ENCODE results near the gene SSC4D.
A peak's percentile ranks its signal among the peaks of the same experiment; 100 is the strongest.
"Not testable (repeated sequence)": the region's sequence is repeated elsewhere in the genome, so short reads cannot be mapped to it uniquely, and the experiment has no call there.

Gene SSC4D

GRCh38 chr7:76417654-76418310 lies 8.3 kb upstream of the SSC4D start:
- not testable (repeated sequence) for DNase-seq

- DNase-seq: no peak
These were observed 2.8 kb upstream of the SSC4D start for GRCh38 chr7:76412249-76412648.

GRCh38 chr7:76411626-76412025 lies 2.1 kb upstream of the SSC4D start:
- no peak for DNase-seq

- DNase-seq: no peak
These were observed 1.4 kb downstream of the SSC4D start for GRCh38 chr7:76408121-76408560.

GRCh38 chr7:76407718-76408117 lies 1.8 kb downstream of the SSC4D start:
- DNase-seq: no peak

GRCh38 chr7:76405738-76406137 lies 3.8 kb downstream of the SSC4D start:
- no peak for DNase-seq

- no peak for DNase-seq
These were observed 5.6 kb downstream of the SSC4D start for GRCh38 chr7:76403780-76404494.

- DNase-seq: not testable (repeated sequence)
These were observed 6.4 kb downstream of the SSC4D start for GRCh38 chr7:76403097-76403496.

GRCh38 chr7:76400248-76400647 lies 9.2 kb downstream of the SSC4D start:
- DNase-seq: no peak

- peak; percentile 79 for DNase-seq
These were observed 11.9 kb downstream of the SSC4D start for GRCh38 chr7:76397409-76398183.

GRCh38 chr7:76396864-76397263 lies 12.6 kb downstream of the SSC4D start:
- DNase-seq: no peak

GRCh38 chr7:76395965-76396726 lies 13.4 kb downstream of the SSC4D start:
- DNase-seq: no peak

GRCh38 chr7:76395605-76395964 lies 13.9 kb downstream of the SSC4D start:
- DNase-seq: not testable (repeated sequence)

GRCh38 chr7:76394957-76395356 lies 14.5 kb downstream of the SSC4D start:
- no peak for DNase-seq

- peak; percentile 89 for DNase-seq
These were observed 16.1 kb downstream of the SSC4D start for GRCh38 chr7:76393116-76394031.

- DNase-seq: no peak
These were observed 16.9 kb downstream of the SSC4D start for GRCh38 chr7:76392531-76393115.

- DNase-seq: no peak
These were observed 19.4 kb downstream of the SSC4D start for GRCh38 chr7:76390092-76390491.

- not testable (repeated sequence) for DNase-seq
These were observed 21.7 kb downstream of the SSC4D start for GRCh38 chr7:76387789-76388188.

- DNase-seq: no peak
These were observed 22.7 kb downstream of the SSC4D start for GRCh38 chr7:76386691-76387260.

GRCh38 chr7:76383089-76383944 lies 26.2 kb downstream of the SSC4D start:
- DNase-seq: no peak

Data from activated CD4-positive, alpha-beta T cell treated with anti-CD3 and anti-CD28 coated beads, Interleukin-2, amount 50 U/mL, for 1 hour (primary cell).